ENCODE results near the gene TRIP6.
A peak's percentile ranks its signal among the peaks of the same experiment; 100 is the strongest.

- TF ChIP-seq CTCF (IDR thresholded peaks at IDR 0.05) = peak in 2 of 3 experiments; percentile 43 to 65
- TF ChIP-seq EP300 (IDR thresholded peaks at IDR 0.05) = no peak
- peak; percentile 92 for TF ChIP-seq POLR2A (IDR thresholded peaks at IDR 0.05; ENCODE audit: low read depth)
Measured at GRCh38 chr7:100874577-100875355, 7.6 kb downstream of the TRIP6 start, which contains the start of gene SRRT.

All from esophagus muscularis mucosa (tissue), 4 donors.